DOHH2 (cell line): ENCODE measurements around the gene CAPN2.

Experiments
- CTCF ChIP-seq: fragments of 200-600 bp; sonication (generic); IDR thresholded peaks from one replicate; pipeline ENCODE4 v1.5.1; 2014; ENCODE audit warnings: antibody characterized with exemption, mild to moderate bottlenecking, low read depth, low read length; ENCODE audit not compliant: poor library complexity, severe bottlenecking
- EZH2phosphoT487 ChIP-seq: fragments of 200-600 bp; sonication (generic); IDR thresholded peaks from 2 replicates; pipeline ENCODE4 v1.6.1; 2017; ENCODE audit warnings: borderline replicate concordance, mild to moderate bottlenecking, antibody characterized with exemption, low read length, moderate library complexity, mixed read lengths

DNA sequence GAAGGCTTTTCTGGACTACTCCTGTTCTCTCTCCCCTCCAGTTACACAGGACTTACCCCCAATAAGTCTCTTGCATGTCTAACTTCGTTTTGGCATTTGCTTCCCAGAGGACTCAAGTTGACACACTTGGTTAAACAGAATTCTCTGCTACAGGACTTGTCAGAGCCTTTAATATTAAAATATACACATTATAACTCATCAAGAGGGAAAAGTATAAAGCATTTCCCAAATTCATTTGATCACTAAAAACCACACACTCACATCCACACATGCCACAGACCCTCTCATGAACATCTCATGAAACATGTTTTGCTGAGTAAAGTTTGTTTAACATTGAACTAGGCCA is 8.7 kb upstream of the CAPN2 start:
- TF ChIP-seq CTCF (no peak), EZH2phosphoT487 (no peak)
